Kidney capillary endothelial cell (primary cell): ENCODE data around the gene MMD.
"Not testable (repeated sequence)": the region's sequence is repeated elsewhere in the genome, so short reads cannot be mapped to it uniquely, and the experiment has no call there.

Experiments
- DNase-seq: peaks from one replicate; pipeline ENCODE4 v3.0.0-alpha.2; 2018; ENCODE audit warnings: low spot score

The MMD gene, protein sequence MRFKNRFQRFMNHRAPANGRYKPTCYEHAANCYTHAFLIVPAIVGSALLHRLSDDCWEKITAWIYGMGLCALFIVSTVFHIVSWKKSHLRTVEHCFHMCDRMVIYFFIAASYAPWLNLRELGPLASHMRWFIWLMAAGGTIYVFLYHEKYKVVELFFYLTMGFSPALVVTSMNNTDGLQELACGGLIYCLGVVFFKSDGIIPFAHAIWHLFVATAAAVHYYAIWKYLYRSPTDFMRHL

DNA sequence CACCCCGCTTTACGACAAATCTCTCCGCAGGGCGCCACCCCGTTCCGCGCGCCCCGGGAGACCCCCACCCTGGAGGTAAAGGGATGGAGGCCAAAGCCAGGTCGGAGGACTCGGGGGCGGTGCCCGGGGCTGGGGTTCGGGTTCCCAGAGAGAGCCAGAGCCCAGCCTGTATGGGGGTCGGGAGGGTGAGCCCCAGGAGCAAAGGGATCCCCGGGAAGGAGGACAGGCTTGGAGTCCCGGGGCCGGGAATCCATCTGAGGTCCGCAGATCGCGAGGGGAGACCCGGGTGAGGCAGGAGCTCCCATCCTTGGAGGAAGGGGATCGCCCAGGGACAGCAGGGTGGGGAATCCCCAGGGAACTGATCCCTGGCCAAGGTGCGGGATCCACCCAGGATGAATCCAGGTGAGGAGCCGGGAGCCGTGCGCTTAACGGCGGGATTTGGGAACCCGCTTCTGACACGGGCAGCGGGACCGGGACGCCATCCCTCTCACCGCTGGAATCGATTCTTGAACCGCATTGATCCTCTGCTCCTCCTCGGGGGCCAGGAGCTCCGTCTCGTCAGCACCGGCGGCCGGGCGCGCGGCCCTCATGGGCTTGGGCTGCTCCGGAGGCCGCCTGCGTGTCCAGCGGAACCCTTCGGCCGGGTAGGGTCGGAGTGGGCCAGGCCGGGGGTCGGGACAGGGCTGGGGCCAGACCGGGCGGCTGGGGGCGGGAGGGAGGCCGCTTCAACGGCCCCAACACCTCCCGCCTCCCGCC is at the start of gene MMD:
Gene MMD (minus strand): TSS at position 657 of the 756 bp plus-strand sequence. CDS start 140 bp downstream, at position 517.
- no peak for DNase-seq

DNA sequence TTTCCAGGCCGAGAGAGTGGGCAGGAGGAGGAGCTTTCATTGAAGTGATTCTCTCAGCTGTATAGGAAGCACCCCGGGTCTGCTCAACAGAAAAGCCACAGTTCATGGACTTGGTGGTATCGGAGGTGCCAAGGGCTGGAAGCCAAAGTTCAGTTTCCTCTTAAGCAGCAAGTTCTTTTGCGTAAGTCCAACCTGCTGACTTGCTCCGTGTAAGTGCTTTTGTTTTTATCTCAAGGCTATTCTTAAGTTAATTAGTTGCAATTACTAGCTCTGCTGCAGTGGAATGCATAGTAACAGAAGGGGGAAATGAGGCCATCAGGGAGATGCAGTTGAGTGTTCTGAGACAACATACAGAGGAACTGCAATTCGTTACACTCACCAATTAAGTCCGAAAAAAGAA is 45.0 kb upstream of the MMD start:
- DNase-seq = no peak

DNA sequence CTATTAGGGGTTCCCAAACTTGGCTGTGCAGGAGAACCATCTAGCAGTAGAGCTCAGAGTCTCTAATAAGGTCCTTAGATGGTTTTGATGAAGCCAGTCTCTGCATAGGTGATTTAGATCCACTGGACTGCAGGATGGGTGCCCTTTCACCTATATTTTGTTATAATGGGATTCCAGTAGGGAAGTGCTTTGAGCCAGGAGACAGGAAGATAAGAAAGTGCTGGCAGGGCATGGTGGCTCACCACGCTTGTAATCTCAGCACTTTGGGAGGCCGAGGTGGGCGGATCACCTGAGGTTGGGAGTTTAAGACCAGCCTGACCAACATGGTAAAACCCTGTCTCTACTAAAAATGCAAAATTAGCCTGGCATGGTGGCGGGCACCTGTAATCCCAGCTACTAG is 44.1 kb upstream of the MMD start:
- not testable (repeated sequence) for DNase-seq

DNA sequence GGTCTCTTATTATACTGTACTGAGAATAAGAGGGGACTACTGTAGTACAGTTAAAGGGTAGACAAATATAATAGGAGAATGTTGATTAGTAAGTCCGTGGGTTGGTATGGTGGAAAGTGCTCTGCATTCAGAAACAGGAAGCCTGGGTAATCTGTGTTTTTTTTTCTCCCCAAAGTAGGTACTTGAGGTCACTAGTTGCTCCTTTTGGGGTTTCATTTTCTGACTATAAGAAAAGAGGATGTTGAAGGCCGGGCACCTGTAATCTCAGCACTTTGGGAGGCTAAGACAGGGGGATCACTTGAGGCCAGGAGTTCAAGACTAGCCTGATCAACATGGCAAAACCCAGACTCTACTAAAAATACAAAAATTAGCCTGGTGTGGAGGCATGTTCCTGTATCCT is 42.0 kb upstream of the MMD start:
- no peak for DNase-seq

DNA sequence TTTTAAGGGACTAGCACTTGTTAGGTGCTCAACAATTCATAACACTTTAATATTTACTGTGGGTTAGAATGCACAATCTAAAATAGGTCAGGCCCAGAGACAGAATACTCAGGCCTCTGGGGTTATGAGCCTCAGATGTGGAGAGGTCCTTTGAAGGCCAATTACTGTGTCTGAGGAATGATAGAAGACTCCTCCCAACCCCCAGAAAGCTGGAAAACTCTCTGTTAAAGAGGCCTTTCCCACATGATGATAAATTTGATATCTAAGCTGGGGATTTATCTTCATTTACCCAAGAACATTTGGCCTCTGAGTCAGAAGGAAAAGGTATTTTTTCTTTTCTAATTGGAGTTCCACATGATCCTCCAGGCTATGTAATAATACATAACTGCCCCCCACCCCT is 41.1 kb upstream of the MMD start:
- no peak for DNase-seq

DNA sequence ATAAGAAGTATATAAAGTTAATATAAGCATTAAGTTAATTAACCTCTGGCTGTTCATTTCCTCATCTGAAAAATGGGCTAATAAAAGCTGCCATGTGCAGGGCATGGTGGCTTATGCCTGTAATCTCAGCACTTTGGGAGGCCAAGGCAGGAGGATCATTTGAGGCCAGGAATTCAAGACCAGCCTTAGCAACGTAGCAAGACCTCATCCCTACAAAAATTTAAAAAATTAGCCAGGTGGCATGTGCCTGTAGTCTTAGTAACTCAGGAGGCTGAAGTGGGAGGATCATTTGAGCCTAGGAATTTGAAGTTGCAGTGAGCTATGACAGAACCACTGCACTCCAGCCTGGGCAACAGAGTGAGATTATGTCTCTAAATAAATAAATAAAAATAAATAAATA is 40.6 kb upstream of the MMD start:
- DNase-seq = no peak

DNA sequence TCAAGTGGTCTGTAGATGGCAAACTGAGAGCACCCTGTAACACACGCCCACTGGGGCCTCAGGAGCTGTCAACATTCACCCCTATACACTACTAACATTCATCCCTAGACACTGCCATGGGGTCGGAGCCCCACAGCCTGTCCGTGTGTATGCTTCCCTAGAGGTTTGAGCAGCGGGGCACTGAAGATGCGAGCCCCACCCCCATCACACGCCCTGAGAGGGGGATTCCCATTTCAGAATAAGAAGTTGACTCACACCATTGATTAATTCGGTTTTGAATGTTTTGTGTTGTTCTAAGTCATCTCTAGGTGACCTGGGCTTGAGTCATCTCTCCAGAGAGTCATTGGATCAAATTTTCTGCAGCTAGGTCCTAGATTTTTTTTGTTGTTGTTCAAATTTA is 37.3 kb upstream of the MMD start:
- DNase-seq = peak; percentile 34

DNA sequence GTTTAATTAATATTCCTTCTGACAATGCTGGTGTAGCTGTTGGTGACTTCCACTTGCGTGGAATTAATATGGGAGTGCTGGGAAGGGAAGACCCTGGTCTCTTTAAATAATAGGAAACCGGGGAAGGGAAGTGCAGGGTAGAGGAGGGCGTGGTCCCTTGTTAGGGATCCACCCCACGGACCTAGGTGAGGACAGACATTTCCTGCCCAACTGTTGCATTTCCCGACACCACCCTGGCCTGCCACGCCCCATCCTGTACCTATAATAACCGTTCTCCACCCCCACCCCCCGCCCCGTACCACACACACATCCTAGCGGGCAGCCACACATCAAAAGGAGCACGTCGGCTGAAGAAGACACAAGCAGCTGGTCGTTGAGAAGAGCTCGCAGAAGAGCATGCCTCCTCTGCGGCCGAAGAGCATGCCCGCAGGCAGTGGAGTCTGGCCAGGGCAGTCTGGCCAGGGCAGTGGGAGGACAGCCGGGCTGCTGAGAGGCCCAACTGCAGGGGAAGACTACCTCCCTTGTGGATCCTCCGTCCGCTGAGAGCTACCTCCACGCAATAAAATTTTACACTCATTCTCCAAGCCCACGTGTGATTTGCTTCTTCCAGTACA is 36.8 kb upstream of the MMD start:
- DNase-seq = no peak

DNA sequence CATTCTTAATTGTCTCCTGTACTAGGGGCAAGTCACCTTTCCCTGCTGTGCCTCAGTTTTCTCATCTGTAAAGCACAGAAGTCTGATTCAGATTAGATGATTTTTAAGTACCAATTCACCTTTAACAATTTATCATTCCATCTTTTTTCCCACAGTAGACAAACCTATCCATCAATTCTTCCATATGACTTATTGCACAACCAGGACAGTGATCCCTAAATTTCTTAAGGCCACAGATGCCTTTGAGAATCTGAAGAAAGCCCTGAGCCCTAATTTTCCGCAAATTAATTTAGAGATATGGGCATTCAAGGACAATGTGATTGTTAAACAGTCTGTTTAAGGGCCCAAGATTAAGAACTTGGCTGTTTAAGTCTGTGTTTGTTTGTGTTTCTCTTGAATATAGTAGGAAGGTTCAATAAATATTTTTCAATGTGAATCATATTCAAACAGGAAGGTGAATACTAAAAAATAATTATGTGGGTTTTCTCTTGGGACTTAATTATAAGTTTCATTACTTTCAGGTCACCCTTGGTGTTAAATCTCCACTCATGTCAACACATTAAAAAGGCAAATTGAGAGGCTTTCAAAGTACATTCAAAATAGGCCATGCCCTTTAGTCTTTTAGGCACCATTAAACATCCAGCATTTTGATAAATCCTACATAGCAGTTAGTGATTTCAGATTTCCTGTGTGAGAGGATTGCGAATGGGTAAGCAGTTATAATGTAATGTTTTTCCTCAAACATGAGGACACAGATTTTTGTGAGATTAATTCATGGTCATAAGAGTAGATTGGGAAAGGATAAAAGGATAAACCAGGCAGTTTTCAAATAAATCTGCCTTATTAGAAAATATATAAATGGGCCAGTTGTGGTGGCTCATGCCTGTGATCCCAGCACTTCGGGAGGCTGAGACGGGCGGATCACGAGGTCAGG is 34.9 kb upstream of the MMD start:
- DNase-seq = no peak

DNA sequence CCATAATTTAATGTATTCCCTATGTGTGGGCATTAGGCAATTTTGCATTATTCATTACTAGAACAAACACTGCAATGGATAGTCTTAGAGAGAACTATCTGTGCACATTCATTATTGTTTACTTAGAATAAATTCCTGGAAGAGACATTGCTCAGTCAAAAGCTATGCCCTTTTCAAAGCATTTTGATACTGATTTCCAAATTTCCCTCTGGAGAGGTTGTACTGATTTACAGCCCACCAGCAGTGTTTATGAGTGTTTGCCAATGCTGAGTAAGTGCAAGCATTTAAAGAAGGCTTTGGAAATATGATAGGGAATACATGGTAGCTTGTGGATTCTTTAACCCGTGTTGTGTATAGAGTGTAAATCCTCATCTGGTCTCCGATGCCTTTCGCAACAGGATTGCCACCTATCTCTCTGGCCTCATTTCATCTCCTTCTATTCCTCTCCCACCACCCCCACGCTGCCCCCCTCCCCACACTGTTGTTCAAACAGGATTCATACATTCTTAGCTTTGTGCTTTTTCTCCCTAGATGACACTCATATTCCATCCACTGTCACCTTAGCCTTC is 33.4 kb upstream of the MMD start:
- DNase-seq = no peak

DNA sequence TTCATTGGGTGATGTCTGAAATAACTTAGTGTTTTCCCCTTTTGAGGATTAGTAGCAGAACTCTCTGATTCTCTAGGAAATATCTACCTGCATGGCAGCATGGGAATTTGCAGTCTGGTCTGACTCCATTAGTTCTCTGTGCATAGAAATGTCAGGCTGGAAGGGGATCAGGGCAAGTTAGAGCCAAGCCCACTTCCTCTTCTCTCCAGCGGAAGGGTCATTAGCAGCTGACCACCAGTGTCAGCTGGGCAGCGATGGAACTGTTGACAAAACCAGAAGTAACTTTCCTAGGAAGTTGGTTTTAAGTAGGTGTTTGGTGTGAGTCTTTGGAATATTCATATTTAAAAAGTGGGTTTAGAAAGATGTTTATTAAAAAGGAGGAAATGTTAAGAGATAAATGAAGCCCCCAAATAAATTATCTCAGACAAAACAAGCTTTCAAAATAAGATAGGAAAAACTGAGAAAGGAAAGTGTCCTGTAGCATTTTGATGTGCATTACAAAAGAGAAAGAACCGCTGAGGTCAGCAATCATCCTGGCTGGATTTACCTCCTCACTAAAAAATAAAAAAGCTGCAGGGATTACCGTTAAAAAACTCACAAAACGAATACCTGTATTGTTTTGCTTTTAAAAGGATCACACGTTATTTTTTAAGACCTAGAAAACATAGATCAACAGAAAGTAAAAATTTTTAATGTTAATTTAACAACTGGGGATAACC is 32.4 kb upstream of the MMD start:
- DNase-seq = no peak

DNA sequence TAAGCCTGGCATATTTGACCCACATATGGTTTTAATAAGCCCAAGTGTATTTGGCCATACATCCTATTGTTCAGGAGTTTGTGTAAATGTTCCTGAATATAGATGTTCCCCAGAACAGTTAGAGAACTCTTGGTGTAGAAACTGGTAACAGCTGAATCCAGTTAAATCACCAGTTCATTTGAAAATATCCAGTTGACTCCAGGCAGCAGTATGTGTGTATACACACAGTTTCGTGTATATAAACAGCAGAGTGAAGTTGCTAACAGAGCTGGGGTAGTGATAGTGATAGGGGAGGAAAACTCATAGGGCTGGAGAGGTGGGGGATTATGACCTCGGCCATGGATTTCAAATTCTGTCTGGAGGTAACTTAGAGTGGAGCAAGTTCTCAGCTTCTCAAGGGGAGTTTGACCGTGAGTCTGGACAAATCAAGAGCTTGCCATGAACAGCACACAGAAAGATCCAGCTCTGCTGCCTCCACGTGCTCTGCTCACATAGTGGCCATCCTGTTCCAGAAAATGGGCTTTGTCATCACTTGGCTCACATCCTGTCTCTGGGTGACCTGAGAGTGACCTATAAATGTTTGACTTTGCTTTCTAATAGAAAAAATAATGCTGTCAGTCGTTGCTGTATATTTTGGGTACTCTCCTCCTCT is 30.6 kb upstream of the MMD start:
- peak; percentile 78 for DNase-seq

DNA sequence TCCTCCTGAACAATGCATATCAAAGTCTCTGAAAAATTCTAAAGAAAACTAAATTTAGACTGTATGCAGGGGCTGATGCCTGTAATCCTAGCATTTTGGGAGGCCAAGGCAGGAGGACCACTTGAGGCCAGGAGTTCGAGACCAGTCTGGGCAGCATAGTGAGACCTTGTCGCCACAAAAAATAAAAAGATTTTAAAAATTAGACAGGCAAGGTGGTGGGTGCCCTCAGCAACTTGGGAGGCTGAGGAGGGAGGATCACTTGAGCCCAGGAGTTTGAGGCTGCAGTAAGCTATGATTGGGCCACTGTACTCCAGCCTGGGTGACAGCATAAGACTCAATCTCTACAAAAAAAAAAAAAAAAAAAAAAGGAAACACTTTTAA is 30.1 kb upstream of the MMD start:
- no peak for DNase-seq

DNA sequence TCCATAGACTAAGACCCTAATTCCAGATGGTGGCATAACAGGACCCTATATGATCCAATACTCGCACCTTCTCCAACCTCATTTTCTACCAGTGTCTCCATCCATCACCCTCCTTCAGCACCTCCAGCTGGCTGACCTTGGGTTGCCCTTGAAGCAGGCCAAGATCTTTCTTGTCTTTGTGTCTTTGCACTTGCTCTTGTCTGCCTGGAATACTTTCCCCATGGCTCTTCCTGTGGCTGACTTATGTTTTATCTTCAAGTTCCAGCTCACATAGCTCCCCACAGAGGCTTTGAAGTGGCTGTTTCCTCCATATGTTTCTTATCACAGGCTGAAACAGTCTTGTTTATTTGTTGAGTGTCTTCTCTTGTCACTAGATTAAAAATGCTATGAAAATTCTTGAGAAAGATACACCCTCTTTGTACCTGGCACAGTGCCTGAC is 29.6 kb upstream of the MMD start:
- DNase-seq = no peak

DNA sequence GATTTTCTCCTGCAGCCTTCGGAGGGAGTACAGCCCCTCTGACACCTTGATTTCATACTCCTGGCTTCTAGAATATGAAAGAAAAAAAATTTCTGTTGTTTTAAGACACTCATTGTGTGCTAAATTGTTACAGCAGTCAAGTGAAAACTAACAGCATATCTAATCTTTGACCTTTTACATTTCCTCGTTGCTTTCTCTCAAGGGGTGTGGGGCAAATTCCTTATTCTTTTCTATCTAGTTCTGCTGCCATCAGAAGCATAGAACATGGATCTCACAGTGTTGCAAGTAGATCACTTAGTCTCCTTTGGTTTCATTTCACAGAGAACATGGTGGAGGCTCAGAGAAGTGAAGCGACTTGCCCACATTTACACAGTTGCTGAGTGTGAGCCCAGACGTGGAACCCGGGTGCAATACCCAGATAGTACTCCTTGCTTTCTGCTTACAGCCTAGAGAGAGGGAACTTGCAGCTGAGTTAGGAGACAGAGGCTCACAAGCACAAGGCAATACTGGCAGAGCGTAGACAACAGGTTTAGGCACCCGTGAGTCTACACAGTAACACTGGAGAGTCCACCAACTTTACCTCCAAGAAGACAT is 28.7 kb upstream of the MMD start:
- no peak for DNase-seq

DNA sequence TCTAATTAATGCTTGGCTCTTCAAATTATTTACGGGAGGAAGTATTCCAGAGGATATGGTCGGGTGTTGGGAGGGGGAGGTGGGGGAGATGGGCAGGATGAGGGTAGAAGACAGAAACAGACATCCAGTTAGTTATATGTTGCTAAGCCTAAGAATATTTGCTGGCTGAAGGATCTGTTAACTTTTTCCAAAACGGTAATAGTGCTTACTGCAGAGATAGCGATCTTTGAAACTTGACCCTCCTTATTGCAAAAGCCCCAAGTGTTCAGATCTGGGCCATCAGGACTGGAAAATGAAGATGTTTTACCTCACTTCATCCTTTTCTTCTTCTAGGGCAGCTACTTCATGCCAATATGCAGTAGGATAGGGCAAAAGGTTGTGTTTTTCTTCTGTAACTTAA is 27.0 kb upstream of the MMD start:
- no peak for DNase-seq

DNA sequence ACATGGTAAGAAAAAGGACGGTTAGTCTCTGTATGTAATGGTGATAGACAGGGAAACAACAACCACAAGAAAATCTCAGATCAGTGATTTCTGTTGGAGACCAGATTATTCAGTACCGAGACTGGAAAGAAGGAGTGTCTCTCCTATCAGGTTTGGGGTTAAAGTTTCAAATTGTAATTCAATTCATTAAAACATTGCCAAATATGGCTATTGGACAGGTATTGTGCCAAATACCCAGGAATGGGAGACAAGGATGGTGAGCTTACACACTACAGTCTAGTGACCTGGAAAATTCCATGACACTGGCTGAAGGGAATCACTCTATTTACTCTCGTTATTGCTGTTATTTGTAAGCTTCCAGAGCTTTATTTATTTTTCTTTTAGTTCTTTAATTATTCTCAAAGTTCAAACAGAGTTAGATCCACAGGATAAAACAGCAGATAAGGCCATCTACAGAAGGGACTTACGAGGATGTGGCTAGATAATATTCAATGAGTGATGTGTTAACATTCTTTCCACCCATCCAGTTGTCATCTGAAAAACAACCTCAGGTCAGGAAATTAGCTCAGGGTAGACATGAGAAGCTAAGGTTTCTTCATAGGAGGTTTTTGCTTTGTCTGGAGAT is 25.1 kb upstream of the MMD start:
- no peak for DNase-seq

DNA sequence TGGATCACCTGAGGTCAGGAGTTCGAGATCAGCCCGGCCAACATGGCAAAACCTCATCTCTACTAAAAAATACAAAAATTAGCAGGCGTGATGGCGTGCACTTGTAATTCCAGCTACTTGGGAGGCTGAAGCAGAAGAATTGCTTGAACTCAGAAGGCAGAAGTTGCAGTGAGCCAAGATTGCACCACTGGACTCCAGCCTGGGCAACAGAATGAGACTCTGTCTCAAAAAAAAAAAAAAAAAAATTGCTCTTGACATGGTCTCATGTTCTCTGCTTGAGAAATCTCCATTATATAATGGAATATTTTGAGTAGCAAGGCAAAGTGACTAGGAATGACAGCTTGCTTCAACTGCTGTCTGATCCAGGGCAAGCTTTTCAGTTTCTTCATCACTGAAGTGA is 24.4 kb upstream of the MMD start:
- DNase-seq = not testable (repeated sequence)

DNA sequence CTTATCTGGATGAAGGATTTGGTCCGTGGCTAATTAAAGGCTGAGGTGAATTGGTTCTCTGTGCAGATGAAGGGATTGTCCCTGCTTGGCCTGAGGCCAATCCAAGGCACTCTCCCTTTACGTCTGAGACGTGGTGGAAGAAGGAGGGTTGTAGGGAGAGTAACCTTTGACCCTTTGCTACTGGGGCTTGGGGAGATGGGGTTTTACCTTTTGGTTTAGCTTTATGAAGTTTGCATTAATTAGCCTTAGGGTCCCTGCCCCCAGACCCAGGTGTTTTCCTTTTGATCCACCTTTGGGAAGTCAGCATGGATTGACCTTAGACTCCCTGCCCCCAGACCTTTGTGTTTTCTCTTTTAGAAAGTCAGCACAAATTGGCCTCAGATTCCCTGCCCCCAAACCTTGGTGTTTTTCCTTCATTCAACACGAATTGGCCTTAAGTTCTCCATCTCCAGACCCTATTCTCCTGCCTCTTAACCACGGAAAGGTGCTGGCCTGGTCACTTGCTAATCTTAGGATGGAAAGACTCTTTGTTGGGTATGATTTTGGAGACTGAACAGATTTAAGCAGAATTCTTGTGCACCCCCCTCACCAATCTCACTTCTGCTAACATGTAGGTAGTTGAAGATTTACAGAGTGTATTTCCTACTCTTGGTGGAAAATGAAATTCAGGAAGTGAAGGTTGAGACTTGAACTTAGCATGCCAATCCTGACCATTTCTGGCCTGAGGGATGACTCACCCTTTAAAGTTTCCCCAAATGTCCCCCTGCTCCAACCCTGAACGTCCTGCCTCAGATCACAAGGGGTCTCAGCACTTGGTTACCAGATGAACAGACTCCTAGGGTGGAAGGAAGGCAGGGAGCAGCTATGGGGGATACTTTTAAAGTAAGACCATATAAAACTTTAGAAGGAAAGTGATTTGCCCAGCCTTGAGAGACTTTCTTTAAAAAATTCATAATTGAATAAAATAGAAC is 23.1 kb upstream of the MMD start:
- DNase-seq = no peak
